ENCODE measurements around the gene FOXF2.
"Not testable (repeated sequence)": the region's sequence is repeated elsewhere in the genome, so short reads cannot be mapped to it uniquely, and the experiment has no call there.

The FOXF2 gene

GRCh38 chr6:1351381-1352008 lies 37.9 kb upstream of the FOXF2 start:
- DNase-seq (ENCODE audit: low read depth): no peak
- TF ChIP-seq CTCF (conservative IDR thresholded peaks at IDR 0.05; ENCODE audit: low read depth, low read length): no peak
- H3K4me3 ChIP-seq (ENCODE audit: low read depth, low read length): no peak overlapping the region

- not testable (repeated sequence) for H3K4me3 ChIP-seq (ENCODE audit: low read depth, low read length); DNase-seq (ENCODE audit: low read depth)
Measured at GRCh38 chr6:1355068-1355467, 34.3 kb upstream of the FOXF2 start.

DNA sequence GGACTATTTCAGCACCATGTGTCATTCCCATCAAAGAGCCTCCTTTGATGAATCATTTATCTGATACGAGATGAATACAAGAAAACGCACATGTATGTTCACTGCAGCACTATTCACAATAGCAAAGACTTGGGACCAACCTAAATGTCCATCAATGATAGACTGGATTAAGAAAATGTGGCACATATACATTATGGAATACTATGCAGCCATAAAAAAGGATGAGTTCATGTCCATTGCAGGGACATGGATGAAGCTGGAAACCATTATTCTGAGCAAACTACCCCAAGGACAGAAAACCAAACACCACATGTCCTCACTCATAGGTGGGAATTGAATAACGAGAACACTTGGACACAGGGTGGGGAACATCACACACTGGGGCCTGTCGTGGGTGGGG lies 27.7 kb upstream of the FOXF2 start:
- not testable (repeated sequence) for DNase-seq (ENCODE audit: low read depth); H3K4me3 ChIP-seq (ENCODE audit: low read depth, low read length)

DNA sequence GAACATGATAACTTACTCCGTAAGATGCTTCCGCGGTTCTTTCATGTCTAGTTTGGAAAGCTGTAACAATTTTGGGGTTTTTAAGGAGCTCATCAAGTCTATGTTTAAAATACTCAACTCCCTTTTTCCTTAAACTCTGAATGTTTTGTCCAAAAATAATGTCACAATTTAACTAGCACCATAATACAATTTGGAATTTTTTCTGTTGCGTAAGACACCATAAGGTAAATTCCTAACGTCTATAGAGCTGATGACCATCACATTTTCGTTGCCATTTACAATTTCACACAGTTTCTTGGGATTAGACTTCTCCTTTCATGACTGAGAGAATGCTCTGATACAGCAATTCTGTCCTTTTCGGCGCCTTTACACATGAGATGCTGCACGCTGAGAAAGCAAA lies 26.7 kb upstream of the FOXF2 start:
- no peak for TF ChIP-seq CTCF (conservative IDR thresholded peaks at IDR 0.05; ENCODE audit: low read depth, low read length)
- no peak for DNase-seq (ENCODE audit: low read depth)
- H3K4me3 ChIP-seq (ENCODE audit: low read depth, low read length): no peak overlapping the region

DNA sequence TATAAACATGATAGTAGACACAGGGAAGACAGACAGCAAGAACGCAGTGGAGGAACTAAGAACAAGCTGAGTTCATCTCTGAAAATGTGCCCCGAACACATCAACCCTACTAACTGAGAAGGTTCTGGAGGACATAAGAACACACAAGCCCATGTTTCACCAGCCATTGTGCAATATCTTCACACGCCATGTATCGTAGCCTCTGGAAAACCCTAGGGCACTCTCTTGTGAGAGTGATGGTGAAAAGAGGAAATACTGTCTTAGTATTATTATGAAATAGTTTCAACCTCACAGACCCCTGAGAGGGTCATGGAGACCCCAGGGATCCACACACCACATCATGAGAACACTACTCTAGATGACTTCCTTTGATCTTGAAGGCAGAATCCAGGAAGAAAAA lies 26.1 kb upstream of the FOXF2 start:
- TF ChIP-seq CTCF (conservative IDR thresholded peaks at IDR 0.05; ENCODE audit: low read depth, low read length): no peak
- DNase-seq (ENCODE audit: low read depth): no peak
- no peak overlapping the region for H3K4me3 ChIP-seq (ENCODE audit: low read depth, low read length)

- peak; percentile 57 for TF ChIP-seq CTCF (conservative IDR thresholded peaks at IDR 0.05; ENCODE audit: low read depth, low read length)
- no peak overlapping the region for H3K4me3 ChIP-seq (ENCODE audit: low read depth, low read length)
- DNase-seq (ENCODE audit: low read depth): peak; percentile 50
Measured at GRCh38 chr6:1363729-1364572, 25.4 kb upstream of the FOXF2 start.

- TF ChIP-seq CTCF (conservative IDR thresholded peaks at IDR 0.05; ENCODE audit: low read depth, low read length): no peak
- H3K4me3 ChIP-seq (ENCODE audit: low read depth, low read length): no peak overlapping the region
- no peak for DNase-seq (ENCODE audit: low read depth)
Measured at GRCh38 chr6:1364791-1365190, 24.6 kb upstream of the FOXF2 start.

GRCh38 chr6:1365686-1366085 lies 23.7 kb upstream of the FOXF2 start:
- no peak overlapping the region for H3K4me3 ChIP-seq (ENCODE audit: low read depth, low read length)
- TF ChIP-seq CTCF (conservative IDR thresholded peaks at IDR 0.05; ENCODE audit: low read depth, low read length): no peak
- no peak for DNase-seq (ENCODE audit: low read depth)

All from choroid plexus epithelial cell (primary cell).